GM12872 (cell line): ENCODE data around the gene FRMPD4.

Experiments
- CTCF ChIP-seq: IDR thresholded peaks from 3 replicates; pipeline ENCODE4 v1.5.1; 2011; ENCODE audit warnings: low read depth, mild to moderate bottlenecking, low read length, moderate library complexity; ENCODE audit not compliant: insufficient read depth

Gene FRMPD4

GRCh38 chrX:12452268-12452667, 314.0 kb downstream of the FRMPD4 start:
- TF ChIP-seq CTCF: no peak

- TF ChIP-seq CTCF: no peak
Observed at GRCh38 chrX:12460929-12461328, 322.7 kb downstream of the FRMPD4 start.

GRCh38 chrX:12463052-12463451, 324.8 kb downstream of the FRMPD4 start:
- TF ChIP-seq CTCF: no peak

- no peak for TF ChIP-seq CTCF
Observed at GRCh38 chrX:12463873-12464272, 325.6 kb downstream of the FRMPD4 start.

GRCh38 chrX:12467321-12467720, 329.0 kb downstream of the FRMPD4 start:
- TF ChIP-seq CTCF: no peak

- no peak for TF ChIP-seq CTCF
Observed at GRCh38 chrX:12469296-12469695, 331.0 kb downstream of the FRMPD4 start.

- no peak for TF ChIP-seq CTCF
Observed at GRCh38 chrX:12471061-12471460, 332.8 kb downstream of the FRMPD4 start.

GRCh38 chrX:12480956-12481355, 342.7 kb downstream of the FRMPD4 start:
- no peak for TF ChIP-seq CTCF
